HG03565 (cell line): ENCODE measurements around the gene NCOR2.

Experiments used
- ATAC-seq: cut with Tn5 transposase; IDR thresholded peaks from one replicate; pipeline ENCODE4 v1.9.1; 2021; ENCODE audit warnings: mild to moderate bottlenecking, moderate library complexity; ENCODE audit not compliant: unreplicated experiment

Gene NCOR2

DNA sequence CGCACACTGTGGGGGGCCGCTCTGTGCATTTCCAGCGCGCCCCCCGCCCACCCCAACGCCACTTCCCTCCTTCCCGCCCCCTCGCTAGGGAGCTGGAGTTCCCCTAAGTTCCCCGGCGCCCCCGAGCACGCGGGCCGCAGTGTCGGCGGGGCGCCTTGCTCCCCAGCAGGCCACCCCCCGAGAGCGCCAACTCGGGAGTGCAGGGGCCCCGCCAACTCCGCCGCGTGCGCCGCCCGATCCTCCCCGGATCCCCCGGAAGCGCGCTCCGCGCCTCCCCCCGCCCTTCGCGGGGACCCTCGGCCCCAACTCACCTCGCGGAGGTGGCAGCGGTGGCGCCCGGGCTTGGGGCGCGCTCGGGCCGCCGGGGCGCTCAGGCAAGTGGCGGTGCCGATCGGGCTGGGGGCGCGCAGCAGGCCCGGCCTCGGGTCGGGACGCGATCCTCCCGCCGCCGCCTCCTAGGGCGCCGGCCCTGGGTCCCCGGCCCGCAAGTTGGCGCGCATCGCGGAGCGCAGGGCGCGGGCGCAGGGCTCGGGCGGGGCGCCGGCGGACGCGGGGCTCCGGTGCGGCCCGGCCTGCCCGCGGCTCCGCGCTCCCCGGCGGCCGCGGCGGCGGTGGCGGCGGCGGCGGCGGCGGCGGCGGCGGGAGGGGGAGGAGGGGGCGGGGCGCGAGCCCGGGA is at the start of gene NCOR2:
Gene NCOR2, minus strand, starts transcription at position 616 of the 676 bp plus-strand sequence. CDS start 72,361 bp downstream, outside the sequence.
- ATAC-seq = peak; percentile 21

DNA sequence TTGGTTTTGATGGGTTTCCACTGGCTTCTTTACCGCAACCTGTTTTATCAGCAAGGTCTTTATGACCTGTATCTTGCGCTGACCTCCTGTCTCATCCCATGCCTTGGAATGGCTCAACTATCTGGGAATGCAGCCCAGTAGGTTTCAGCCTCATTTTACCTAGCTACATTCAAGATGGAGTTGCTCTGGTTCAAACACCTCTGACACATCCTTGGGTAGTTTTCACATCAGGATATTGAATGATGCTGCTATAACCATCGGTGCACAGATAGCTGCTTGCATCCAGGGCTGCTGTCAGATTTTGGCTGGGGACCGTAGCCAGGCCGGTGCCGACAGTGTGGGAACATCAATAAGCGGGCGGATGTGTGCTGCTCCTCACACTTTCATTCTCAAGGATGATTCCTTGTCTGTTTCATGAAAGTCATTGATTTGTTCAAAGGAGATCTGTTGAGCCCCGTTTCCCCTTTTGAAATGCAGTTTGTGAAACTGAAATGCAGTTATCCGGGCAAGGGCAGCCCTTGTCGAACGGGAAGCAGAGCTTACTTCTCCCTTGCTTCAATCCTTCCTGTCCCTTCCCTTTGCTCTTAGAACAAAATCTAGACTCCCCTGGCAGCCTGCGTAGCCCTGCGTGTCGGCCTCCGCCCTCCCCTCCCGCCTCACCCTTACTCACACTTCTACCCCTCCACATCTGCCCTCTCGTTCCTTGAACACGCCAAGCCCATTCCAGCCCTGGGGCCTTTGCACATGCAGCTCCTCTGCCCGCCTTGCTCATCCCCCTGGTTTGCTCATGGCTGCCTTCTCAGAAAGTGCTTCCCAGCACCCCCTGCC is 49.2 kb upstream of the NCOR2 start:
- ATAC-seq = no peak

DNA sequence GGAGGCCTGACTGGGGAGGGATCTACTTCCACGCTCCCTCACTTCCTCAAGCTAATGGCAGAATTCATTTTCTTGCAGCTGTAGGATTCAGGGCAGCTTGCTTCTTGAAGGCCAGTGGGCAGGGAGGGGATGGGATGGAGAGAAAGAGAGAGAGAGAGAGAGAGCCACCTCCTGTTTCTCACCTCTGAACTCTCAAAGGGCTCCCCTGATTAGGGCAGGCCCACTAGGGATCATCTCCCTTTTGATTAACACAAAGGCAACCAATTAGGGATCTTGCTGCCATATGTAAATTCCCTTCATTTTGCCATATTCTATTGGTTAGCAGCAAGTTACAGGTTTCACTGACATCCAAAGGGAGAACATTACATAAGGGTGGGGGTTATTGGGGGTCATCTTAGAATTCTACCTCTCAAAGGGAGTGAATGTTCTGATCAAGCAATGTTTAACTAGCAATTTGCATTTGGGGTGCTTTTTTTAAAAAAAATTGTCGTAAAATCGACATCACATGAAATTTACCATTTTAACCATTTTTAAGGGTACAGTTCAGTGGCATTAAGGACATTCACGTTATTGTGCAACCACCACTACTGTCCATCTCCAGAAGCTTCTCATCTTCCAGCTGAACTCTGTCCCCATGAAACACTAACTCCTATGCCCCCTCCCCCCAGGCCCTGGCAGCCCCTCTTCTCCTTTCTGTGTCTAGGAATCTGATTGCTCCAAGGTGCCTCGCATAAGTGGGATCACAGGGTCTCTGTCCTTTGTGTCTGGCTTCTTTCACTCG is 47.3 kb upstream of the NCOR2 start:
- ATAC-seq = no peak

DNA sequence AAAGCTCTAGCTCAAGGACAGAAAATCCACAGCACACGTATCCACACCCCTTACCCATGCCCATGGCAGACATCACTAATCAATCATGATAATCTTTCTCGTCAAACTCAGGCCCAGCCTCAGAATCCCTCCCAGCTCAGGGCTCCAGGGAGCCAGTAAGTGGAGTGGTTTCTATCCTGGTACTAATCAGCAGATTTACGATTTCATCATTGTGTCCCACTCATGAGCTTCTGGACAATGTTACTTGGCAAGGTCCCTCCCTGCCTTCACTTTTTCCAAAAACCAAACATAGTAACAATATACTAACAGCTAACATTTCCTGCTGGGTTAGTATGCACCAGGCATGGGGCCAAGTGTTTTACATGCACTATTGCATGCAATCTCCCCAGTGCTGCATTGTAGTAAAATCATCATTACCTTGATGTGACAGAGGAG is 45.8 kb upstream of the NCOR2 start:
- no peak for ATAC-seq

DNA sequence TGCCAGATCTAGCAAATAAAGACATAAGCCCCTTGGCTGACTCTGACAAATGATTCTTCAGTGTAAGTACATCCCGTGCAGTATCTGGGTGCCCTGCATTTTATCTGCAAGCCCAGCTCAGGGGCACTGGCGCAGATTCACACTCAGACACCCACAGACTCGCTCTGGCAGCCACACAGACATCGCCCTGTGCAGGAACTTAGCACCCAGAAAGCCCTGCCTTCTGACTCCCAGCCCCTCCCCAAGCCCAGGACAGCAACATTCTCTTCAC is 44.9 kb upstream of the NCOR2 start:
- no peak for ATAC-seq

DNA sequence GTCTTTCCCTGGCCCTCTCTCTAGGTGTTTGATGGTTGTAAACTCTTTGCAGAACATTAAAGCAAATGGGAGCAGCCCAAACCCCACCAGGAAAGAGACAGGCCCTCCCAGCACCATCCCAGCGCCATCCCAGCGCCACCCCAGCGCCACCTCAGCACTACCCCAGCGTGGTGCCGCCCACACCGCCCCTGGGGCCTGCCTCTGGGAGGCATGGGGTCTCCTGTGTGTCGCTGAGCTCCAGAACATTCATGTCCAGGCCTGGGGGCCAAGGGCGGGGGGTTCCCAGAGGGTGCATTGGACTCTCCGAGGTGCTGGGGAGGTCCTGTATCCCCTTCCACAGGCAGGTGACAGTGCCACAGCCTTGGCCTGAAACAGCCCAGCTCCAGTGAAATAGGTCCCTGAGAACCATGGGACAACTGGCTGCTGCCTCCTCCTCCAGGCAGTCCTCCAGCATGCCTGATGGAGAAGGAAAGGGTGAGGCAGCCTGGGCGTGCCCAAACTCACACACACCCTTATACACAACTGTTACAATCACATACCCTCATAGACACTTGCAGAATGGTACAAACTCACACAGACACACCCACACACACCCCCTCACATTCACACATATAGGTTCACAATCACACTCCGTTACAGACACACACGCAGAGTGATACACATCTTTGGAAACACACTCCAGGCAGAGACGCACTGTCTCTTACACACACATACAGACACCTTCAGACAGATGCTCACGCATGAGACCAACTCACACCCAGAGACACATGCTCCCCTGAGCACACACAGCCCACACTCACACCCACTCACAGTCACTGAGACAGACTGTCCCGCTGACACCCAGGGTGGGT is 44.4 kb upstream of the NCOR2 start:
- ATAC-seq = no peak

DNA sequence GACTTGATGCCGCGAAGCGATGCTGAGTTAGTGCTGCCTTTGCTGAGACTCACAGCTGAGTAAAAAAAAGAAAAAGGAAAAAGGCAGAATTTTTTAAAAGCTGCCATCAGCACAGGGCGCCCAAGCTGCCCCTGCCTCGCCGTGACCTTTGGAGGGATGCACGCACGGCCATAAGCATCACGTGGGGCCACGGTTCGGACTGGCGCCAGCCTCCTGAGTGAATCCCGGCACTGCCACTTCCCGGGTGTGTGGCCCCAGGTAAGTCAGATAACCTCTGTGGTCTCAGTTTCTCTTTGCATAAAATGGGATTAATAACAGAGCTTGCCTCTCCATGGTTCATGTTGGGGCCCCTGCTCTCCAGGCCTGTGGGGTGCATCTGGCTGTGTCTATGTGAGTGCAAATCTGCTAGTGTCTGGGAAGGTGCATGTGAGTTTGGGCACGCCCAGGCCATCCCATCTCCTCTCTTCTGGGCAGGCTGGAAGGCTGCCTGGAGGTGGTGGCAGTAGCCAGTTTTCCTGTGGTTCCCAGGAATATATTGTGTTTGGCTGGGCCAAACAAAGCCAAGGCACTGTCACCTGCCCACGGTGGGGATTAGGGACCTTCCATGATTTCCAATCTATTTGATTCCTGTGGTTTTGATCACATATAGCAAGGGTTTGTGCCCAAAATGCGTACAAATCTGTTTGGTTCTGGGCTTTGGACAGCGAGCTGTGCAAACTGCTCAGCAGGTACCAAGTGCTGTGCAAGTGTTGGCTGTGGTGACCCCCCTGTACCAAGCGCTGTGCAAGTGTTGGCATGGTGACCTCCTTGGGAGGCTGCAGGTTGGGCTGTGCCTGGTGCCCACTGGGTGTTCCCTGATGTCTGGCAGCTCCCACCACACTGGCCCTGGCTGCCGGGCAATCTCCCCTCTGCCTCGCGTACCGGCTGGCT is 43.5 kb upstream of the NCOR2 start:
- no peak for ATAC-seq

DNA sequence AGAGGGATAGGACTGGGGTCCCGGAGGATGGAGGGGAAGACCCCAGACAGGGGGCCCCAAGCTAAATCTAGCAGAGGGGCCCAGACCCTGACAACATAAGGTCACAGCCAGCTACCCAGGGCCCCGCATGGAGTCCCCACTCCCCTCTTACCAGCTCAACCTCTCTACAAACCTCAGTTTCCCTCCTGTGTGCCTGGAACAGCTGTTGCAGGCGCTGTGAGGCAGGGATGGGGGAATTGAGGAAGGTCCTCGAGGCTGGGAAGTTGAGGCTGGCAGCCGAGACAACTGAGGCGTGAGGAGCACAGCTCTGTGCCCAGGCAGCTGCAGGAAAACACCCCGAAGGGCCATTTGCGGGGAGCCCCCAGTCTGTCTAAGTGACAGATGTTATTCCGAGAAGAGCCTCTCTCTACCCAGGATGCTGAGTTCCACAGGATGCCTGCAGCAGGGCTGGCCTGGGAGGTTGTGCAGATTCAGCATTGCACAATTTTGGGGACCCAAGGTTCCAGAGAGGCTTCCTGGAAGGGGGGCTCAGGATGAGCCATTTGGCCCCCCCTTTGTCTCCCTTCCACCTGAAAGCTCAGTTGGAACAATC is 42.7 kb upstream of the NCOR2 start:
- ATAC-seq = no peak

DNA sequence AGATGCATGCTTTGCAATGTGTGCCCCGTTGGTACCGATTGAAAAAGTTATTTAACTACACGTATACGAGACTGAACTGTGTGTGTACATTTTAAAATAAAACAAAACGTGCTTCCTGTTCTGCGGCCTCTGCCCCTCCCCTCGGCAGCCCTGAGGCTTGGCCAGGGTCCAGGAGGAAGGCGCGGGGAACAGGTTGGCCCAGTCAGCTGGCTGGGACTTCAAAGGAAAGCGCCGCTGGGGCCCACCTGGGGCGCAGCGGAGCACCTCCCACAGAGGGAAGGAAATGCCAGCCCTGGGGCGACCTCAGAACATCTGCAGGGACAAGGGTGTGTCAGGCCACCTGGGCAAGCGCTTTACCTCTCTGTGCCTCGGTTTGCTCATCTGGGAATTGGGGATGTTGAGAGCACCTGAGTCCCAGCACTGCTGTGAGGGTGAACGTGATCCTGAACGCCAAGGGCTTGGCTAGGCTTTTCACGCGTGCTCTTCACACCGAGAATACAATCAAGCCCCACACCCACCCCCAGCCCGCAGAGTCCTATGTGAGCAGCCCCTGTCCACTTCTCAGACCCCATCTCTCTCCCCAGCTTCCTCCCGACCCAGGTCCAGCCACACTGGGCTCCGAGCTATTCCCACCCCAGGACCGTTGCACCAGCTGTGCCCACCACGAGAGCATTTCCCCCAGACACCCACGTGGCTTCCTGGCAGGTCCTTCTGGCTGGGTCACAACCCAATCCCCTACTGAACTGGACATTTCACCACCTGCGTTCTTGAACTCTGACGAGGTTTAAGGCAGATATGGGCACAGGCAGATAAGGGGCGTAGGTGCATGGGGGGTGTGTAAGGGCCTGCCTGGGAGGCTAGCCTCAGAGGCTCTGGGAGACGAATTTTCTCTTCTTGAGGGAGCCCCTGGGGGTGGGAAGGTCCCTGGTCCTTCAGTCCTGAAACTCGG is 41.9 kb upstream of the NCOR2 start:
- ATAC-seq = peak; percentile 67

DNA sequence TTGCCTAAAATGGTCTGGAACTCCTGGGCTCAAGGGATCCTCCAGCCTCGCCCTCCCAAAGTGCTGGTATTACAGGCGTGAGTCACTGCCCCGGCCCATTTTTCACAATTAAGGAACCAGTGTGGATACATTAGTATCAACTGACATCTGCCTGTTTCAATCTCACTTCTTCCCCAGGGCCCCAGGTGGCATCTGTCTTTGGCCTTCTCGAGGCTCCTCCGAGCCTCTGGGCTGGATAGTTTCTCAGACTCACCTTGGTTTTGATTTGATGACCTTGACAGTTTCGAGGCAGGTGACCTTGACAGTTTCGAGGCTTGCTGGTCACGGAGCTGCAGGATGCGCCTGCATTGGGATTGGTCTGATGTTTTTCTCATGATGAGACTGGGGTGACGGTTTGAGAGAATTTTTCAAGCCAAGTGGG is 41.0 kb upstream of the NCOR2 start:
- no peak for ATAC-seq

DNA sequence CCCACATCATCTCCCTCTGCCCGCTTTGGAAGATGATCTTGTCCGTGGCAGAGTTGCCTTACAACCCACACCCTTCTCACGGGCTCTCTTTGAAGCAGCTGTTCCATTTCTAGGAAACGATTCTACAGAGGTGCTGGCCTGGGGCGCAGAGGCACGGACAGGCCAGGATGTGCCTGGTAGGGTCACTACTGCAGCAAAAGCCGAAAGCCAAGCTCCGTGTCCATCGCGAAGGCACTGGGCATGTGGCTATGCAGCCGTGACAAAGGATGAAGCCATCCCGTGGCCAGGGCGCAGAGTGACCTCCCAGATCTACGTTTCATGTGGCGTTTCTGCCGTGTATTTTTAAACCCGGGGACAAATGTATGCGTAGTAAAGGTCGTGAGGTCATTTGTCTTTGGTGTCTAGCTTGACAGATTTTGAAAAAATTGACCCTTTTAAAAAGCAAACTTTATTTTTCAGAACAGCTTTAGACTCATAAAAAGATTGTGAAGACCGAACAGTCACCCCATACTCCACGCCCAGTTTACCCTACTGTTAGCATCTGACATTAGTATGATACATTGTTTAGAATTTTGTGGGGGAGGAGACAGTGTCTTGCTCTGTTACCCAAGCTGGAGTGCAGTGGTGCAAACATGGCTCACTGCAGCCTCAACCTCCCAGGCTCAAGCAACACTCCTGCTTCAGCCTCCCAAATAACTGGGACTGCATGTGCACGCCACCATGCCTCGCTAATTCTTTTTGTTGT is 40.4 kb upstream of the NCOR2 start:
- no peak for ATAC-seq

DNA sequence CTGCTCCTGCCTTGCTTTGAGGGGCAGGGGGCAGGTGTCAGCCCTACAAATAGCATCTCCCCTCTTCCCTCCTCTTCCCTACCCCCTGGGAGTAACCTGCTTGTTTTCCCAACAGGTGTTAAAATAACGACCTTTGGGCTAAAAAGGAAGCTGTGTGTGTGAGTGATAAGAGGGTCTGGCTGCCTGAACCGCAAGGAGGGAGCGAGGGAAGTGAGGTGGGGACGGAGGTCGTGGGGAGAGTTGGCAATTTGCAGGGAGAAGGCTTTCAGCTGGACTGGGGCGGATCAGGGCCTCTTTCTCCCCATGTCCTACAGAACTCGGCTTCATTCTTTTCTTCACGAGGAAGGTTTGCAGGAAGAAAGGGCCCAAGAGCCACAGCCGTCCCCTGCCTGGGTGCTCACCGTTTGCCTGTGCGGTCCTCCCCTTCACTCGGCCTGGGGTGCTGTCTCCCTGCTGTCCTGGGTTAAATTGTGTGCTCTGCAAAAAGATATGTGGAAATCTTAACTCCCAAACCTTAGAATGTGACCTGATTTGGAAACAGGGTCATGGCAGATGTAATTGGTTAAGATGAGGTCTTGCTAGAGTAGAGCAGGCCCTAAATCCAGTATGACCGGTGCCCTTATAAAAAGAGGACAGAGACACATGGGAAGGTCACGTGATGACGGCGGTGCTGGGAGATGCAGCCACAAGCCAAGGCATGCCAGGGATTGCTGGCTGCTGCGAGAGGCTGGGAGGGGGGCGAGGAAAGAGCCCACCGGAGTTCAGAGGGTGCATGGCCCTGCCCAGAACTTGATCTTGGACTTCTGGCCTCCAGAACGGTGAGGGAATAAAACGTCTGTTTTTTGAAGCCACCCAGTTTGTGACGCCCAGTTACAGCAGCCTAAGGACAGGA is 38.7 kb upstream of the NCOR2 start:
- ATAC-seq = no peak

DNA sequence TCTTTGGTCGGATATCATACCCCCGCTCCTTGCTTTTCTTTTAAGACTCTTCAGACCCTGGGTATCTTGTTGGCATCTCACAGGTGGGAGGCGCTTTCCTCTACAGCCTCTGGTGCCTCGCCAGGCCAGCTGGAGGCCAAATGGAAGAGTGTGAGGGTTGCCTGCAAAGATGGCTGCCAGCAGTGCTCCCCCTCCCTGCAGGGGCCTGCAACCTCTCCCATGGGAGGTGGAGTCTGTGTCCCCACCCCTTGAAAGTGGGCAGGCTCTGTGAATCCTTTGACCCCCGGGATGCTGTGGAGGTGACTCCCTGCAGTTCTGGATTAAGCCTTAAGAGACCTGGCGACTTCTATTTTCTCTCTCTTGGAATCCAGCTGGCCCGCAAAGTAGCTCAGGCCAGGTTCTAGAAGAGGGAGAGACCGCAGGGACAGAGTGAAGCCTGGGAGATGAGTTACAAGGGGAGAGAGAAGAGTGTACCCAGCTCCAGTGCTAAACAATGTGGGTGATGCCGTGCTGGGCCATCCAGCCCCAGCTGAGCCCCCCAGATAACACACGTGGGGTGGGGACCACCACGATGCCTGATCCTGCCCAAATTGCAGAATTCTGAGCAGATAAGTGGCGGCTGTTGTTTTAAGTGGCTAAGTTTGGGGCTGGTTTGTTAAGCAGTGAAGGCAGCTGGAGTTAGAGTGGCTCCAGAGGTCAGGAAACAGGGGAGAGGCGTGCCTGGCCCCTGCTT is 37.9 kb upstream of the NCOR2 start:
- ATAC-seq = no peak

DNA sequence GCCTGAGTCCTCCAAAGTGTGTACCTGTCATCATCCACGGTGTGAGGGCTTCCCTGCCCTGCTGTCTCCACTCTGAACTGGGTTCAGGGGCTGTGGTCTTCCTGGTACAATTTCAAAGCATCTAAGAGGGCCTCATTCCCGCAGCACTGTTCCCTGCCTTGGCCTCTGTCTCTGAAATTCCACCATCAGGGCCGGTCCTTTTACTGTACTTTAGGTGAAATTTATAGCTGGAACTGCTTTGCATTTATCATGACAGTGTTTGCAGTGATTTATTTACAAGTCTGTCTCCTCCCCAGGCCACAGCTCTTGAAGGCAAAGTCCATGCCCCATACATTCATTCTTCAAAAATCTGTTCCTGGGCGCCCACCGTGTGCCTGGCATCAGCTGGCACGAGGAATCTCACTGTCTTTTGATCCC is 36.9 kb upstream of the NCOR2 start:
- no peak for ATAC-seq

DNA sequence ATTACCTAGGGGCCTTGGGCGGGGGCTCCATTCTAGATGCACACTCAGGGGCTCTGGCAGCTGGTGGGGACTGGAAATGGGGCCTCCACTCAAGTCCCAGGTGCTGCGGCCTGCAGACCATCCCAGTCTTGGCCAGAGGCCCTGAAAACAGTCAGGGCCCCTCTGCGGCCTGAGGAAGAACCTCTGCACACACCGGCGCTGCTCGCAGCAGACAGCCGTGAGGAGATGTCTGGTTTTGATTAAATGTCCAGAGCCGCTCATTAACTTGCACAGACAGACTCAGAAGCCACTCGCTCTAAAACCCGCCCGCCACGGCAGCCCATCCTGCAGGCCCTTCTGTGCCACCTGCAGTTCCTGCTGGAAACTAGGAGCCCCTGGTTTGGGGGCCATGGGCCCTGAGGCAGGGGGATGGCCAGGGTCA is 36.4 kb upstream of the NCOR2 start:
- no peak for ATAC-seq

DNA sequence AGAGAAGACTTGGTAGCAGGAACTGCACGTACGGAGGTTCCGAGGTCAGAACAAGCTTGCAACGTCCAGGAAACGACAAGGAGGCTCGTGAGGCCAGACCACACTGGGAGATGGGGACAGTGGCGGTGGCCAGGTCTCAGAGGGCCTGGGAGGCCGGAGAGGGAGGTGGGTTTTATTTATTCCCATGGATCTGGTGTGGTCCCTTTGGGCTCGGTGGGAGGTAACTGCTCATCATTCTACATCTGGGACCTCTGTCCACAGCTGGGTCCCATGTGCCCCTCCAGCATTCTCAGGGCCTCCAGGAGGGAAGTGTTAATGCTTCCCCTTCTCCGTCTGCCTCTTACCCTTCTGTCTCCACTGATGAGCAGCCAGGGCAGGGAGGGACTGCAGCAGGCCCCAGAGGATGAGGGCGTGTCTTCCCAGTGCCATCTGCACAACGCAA is 35.7 kb upstream of the NCOR2 start:
- no peak for ATAC-seq
